Iris pigment epithelial cell (primary cell): ENCODE data around the gene CBR1.
A peak's percentile ranks its signal among the peaks of the same experiment; 100 is the strongest.

Experiments used
- DNase-seq: peaks from one replicate; pipeline ENCODE4 v3.0.0-alpha.2; 2011; ENCODE audit warnings: low read depth

Gene CBR1

DNA sequence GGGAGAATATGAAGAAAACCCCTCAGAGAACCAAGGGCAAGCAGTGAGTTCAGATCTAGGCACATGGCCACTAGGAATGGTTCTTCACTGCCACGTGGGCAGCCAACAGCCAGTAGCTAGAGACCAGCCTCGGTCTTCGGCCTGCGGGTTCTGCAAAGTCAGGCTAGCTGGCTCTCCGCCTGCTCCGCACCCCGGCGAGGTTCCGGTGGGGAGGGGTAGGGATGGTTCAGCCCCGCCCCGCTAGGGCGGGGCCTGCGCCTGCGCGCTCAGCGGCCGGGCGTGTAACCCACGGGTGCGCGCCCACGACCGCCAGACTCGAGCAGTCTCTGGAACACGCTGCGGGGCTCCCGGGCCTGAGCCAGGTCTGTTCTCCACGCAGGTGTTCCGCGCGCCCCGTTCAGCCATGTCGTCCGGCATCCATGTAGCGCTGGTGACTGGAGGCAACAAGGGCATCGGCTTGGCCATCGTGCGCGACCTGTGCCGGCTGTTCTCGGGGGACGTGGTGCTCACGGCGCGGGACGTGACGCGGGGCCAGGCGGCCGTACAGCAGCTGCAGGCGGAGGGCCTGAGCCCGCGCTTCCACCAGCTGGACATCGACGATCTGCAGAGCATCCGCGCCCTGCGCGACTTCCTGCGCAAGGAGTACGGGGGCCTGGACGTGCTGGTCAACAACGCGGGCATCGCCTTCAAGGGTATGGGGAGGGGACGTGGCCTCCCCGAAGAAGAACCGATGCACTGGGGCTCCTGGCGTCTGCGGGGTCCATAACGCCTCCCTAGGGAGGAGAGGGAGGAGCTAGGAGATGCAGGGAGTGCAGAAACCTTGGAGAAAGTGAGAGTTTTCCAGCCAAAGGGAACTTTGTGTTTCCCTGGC lies at the start of gene CBR1:
CBR1 (plus strand) TSS at position 312 of the 871 bp plus-strand sequence; CDS start at position 404, 92 bp downstream.
- DNase-seq, result peak; percentile 97

DNA sequence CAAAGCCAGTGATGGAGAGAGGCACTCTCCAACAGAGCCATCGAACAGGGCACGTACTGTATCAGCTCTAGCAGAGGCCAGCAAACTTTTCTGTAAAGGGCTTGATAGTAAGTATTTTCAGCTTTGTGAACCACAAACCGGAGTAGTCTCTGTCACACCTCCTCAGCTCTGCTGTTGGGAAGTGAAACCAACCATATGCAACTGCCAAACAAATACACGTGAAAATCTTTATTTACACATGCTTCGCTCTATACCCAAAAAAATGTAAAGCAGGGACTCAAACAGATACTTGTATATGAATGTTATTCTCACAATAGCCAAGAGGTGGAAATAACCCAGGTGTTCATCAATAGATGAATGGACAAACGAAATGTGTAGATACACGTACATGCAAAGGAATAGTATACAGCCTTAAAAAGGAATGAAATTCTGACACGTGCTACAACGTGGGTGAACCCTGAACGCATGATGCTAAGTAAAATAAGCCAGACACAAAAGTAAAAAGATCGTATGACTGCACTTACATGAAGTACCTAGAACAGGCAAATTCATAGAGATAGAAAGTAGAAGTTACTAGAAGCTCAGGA lies 48.5 kb upstream of the CBR1 start:
- no peak for DNase-seq

- peak; percentile 16 for DNase-seq
These were observed 47.3 kb upstream of the CBR1 start for GRCh38 chr21:36022427-36023091.

- no peak for DNase-seq
These were observed 46.7 kb upstream of the CBR1 start for GRCh38 chr21:36023092-36023480.

DNA sequence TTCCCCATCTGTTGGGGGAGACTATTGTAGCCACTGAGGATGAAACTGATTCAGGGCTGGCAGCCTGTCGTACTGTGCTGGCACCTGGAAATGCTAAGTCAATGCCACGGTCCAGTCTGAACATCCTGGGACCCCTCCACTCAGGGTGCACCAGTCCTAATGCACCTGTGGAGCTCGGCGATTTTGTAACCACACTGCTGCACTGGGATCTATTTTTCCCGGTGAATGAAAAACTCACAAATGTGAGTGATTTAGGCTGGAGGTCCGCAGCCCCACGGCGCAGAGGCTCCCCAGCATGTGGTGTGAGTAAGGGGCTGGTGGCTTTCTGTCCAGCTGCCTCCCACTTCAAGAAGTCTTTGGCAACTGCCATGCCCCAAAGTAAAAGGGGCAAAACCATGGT lies 45.0 kb upstream of the CBR1 start:
- no peak for DNase-seq

DNA sequence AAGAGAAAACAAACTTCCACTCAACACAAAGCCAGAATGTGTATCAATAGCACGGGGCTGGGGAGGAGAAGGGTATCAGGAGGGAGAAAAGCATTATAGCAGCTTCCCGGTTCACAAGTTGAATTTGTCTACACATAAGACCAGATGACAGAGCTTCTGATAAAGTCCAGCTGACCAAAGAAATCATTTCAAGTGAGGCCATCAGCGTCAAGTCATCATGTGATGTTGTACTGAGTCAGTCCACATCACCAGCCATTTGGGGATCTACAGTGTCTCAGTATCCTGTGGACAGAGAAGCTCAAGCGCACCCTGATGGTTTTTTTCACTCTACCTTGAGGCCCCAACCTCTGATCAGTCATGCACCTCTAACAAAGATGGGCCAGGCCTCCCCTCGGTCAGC lies 42.5 kb upstream of the CBR1 start:
- peak; percentile 7 for DNase-seq

DNA sequence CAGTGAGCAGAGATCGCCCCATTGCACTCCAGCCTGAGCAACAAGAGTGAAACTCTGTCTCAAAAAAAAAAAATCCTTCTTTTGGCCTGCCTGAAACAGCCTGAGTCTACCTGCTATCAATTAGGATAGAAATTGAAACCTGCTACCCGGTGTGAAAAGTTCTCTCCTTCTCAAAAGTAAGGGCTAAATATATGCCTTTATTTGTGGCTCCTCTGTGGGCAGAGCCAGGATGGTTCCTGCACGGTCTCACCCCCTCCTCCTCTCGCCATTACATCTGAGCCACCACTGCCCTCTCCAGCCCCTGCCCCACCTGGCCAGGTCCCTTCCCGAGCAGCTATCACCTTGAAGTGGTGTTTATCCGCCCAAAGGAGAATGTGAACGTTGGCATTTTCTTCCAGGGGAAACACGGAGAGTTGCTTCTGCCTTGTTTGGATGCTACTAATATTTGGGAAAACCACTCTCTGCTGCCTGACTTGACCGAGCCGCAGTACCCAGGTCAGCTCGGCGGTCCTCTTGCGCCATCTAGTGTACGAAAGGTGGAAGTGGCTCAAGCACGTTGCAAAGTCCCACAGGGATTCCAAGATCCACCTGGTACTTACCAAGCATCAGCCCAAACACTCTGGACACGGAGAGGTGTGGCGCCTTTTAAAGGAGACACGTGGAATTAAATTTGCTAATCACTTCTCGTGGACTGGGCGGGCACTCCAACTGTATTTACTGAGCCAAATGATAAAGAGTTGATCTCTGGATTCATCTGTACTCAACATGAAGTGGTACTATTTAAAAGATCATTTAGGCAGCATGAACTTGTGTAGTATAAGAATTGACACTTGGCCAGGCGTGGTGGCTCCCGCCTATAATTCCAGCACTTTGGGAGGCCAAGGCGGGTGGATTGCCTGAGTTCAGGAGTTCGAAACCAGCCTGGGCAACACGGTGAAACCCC lies 41.4 kb upstream of the CBR1 start:
- DNase-seq, result peak; percentile 62

DNA sequence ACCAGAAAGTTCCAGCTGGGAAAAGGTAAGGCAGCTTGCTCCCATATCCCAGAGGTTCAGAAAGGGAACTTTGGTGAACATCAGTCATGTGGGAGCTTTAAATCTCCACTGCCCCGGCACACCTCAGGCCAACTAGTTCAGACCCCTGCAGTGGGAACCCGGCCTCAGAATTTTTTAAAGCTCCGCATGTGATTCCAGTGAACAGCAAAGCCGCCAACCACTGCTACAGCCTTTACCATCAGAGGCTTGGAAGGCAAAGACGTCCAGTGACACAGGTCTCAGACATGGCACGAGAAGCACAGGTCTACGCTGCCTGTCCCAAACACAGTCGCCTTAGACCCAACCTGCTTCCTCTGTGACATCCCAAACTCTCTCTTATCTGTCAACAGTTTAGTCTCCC lies 40.5 kb upstream of the CBR1 start:
- DNase-seq, result no peak

DNA sequence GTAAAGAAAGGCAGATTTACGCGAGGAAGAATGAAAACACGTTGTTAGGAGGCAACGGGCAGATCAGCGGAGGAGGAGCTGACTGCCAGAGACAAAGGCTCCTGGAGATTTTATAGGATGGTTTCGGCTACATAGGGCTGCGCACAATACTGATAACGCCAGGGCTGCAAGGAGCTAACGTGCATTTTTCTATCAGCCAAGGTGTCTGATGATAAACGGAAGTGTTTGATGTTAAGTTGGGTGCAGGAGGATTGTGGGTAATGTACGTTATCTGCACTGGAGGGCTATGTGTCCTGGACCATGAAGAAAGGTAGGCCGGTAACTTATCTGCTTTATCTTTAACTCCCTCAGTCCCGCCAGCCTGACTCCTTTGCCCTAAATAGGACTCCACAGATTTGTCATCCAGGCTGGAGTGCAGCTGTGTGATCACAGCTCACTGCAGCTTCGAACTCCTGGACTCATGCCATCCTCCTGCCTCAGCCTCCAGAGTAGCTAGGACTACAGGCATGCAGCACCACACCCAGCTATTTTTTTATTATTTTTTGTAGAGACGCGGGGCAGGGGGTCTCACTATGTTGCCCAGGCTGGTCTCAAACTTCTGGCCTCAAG lies 39.1 kb upstream of the CBR1 start:
- peak; percentile 6 for DNase-seq

DNA sequence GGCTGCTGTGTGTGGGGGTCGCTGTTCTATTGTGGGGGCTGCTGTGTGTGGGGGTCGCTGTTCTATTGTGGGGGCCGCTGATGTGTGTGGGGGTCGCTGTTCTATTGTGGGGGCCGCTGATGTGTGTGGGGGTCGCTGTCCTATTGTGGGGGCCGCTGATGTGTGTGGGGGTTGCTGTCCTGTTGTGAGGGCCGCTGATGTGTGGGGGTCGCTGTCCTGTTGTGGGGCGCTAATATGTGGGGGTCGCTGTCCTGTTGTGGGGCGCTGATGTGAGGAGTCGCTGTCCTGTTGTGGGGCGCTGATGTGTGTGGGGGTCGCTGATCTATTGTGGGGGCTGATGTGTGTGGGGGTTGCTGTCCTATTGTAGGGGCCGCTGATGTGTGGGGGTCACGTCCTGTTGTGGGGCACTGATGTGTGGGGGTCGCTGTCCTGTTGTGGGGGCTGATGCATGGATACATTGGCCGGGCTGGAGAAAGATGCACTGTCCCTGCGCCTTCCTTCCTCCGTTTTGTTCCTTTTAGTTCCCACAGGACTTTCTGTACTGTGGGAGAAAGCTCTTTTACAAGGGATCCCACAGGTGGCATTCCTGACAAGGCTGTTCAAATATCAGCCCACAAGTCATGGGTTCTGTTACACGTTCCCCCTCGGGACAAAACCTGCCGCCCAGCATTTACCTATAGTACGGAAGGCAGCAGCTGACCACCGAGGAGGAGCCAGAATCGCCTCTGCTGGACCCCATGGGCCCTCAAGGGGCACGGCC lies 37.0 kb upstream of the CBR1 start:
- no peak for DNase-seq

DNA sequence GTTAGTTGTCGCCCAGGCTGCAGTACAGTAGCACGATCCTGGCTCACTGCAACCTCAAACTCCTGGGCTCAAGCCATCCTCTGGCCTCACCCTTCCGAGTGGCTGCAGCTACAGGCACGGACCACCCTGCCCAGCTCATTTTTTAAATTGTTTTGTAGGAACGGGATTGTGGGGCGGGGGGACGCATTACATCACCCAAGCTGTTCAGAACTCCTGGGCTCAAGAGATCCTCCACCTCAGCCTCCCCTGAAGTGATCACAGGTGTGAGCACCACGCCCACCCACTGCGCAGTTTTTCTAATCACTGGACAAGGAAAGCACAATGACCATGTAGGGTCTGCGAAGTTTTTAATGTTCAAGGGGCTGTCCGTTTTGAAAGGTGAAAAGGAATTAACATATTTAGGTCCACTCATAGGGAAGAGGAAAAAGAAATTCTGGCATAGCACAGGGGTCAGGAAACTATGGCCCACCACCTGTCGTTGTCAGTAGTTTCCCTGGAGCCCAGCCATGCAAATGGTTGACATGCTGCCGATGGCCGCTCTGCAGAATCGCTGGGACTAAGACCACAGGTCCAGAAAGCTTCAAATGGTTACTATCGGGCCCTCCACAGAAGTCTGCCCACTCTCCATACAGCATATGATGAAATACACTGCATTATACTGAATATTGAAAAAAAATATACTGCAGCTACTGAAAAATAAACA lies 35.5 kb upstream of the CBR1 start:
- no peak for DNase-seq

DNA sequence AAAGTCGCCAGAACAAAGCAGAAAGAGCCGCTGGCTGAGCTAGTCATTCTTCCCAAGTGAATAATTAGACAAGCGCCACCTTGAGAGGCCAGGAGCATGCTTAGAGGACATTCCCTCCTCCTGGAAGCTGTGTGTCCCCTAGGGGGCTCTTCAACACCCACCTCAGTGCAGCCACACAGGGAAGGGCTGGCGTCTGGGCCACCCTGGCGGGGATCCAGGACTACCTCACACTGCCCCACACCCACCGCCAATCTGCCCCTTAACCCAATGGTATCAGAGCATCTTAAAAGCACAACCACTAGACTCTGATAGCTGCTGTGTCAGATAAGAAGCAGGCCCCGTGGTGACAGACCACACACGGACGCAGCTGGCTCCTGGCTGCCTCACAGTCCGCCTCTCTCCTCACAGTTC lies 34.4 kb upstream of the CBR1 start:
- no peak for DNase-seq

- no peak for DNase-seq
These were observed 30.9 kb upstream of the CBR1 start for GRCh38 chr21:36038701-36039497.

DNA sequence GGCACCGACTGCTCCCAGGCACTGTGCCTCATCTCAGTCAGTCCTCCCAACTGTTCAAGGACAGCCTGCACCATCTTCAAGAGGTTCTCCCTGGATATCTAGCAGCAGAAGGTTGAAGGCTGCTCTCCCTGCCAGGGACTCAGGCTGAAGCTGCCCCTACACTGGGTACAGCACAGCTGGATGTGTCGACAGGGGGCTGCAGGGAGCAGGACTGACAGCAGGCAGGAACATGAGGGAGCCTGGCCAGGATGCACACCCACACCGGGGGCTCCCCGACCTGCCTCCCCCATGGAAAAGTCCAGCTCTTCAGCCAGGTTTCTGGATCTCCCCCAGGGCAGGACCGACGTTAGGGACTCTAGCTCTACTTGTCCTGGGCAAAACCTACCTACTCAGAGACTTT lies 30.0 kb upstream of the CBR1 start:
- DNase-seq, result no peak

DNA sequence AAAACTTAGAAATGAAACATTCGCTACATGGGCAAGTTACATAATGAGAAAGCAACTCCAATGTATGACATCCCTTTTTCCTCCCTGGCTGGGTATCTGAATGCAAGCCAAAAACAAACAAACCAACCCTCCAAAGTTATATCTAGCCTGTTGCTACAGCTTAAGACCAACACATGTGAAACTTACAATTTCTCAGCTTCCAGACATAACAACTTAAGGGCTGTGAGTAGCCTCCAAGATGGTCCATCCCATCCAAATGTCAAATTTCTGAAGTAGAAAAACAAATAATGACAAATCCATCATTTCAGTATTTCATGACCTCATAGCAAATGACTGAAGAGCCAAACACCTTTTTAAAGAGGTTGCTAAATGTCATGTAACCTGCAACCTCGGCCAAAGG lies 29.4 kb upstream of the CBR1 start:
- no peak for DNase-seq

- DNase-seq, result no peak
These were observed 27.9 kb upstream of the CBR1 start for GRCh38 chr21:36041910-36042309.

DNA sequence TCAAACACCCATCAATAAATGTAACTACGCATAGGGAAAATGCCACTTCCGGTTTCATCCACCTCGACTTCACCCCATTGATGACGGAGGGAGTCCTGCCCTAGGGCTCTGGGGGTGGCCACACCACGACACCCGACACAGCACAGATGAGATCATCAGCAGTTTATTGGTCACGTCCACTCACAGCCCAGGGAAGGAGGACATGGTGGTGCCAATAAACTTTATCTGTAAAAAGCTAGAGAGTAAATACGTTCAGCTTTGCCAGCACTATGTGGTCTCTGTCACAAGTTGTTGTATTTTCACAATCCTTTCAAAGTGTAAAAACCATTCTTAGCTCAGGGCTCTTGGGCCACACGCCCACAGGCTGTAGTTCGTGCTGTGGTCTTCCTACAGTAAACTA lies 25.8 kb upstream of the CBR1 start:
- no peak for DNase-seq

GRCh38 chr21:36045993-36046392 lies 23.8 kb upstream of the CBR1 start:
- DNase-seq, result peak; percentile 44

DNA sequence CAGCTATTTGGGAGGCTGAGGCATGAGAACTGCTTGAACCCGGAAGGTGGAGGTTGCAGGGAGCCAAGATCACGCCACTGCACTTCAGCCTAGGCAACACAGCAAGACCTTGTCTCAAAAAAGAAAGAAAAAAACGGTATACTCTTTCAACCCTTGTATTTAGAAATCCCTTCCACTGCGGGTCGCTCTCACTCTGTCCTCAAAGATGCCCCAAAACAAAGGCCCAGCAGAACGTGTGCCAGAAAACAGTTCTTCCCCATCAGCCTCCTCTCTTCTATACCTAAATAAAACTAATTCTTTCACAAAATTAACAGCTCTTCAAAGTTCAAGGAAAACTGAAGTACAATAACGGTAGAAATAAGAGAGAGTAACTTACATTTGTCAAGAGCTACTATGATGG lies 22.7 kb upstream of the CBR1 start:
- no peak for DNase-seq
